ENCODE data around the gene DPP6. TPM values are rescaled to one million over a fixed set of nuclear protein-coding genes. Genes with fewer than 3 reads are reported as not detected.

DPP6 gene
- total and polyA plus RNA-seq, 2 of the 8 experiments (the other 6 are each of a cell fraction or from before 2014, with no cell fraction given): 4.7 to 6.8 TPM

DNA sequence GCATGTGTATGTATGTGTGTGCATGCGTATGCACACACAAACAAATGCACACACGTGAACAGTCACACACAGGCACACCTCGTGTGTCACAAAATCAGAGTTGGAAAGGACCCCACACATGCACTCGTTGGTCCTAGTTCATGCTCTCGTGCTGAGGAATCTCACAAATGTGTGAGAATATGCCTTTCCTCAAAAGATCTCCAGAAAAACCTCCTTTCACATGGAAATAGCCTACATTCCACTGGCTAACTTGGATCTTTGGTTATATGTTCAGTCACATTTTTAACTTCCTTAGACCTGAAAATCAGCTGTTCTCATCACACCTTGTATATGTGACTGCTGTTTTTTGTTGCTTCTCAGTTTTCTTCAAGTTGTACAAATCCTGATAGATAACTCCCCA is 256.7 kb downstream of the DPP6 start:
- TF ChIP-seq RNF2 (IDR thresholded peaks at IDR 0.05; ENCODE audit: borderline replicate concordance, low read depth, low read length, missing control alignments, poor library complexity, severe bottlenecking) (no peak), TEAD4 (IDR thresholded peaks at IDR 0.05; ENCODE audit: low read depth, low read length) (peak; percentile 71; the same call in 1 of the 2 replicates)
- Histone ChIP-seq H3K4me1 (replicated peaks in 1 of 4; ENCODE audit: control insufficient read depth in 3 of 4, insufficient read depth in 4 of 4, low read length in 3 of 4) (peaks cover 4 to 20% (median 10%) of the 10 kb centered on the region in 4 experiments), H3K79me2 (ENCODE audit: control insufficient read depth in 1 of 2, insufficient read depth in 2 of 2, low read length in 2 of 2) (no peaks in the 10 kb centered on the region), H4K8ac (ENCODE audit: extremely low read depth, insufficient read depth, low read length) (no peak overlapping the region), H4K5ac (ENCODE audit: insufficient read length, low read depth, low read length) (no peak overlapping the region), H2BK5ac (ENCODE audit: low read depth, low read length) (0 out of 2 replicates have a peak overlapping the region, but pooled peaks have one; percentile 32), H3K23me2 (ENCODE audit: low read depth, low read length) (peaks cover 5% of the 10 kb centered on the region; the same call in 1 of the 2 replicates), H3K4me3 (ENCODE audit: extremely low read depth in 1 of 4, insufficient read depth in 2 of 4, low read depth in 3 of 4, low read length in 4 of 4) (no peak overlapping the region), H2BK20ac (ENCODE audit: low read length) (no peak overlapping the region), H2AFZ (ENCODE audit: low read length) (no peak overlapping the region), H3K4me2 (ENCODE audit: insufficient read depth in 1 of 2, low read depth in 2 of 2, low read length in 2 of 2) (peak overlapping the region; percentile 42 to 60), H3K23ac (ENCODE audit: insufficient read length) (no peak overlapping the region), H3K36me3 (ENCODE audit: control insufficient read depth in 2 of 4, insufficient read depth in 4 of 4, low read length in 3 of 4) (no peaks in the 10 kb centered on the region), H3K79me1 (ENCODE audit: low read depth, low read length) (no peaks in the 10 kb centered on the region), H3K27ac (ENCODE audit: low read depth, low read length) (no peak overlapping the region), H3K9ac (replicated peaks in 1 of 4; ENCODE audit: extremely low read depth in 1 of 4, low read depth in 3 of 4, low read length in 3 of 4) (peak overlapping the region in 1 of 4 experiments; percentile 6; a peak in 1 of 7 replicates), H3K9me3 (ENCODE audit: insufficient read depth in 2 of 2, low read depth in 1 of 2, low read length in 1 of 2) (no peaks in the 10 kb centered on the region; a peak in 1 of 4 replicates), H2BK120ac (replicated peaks; ENCODE audit: low read depth, low read length) (no peak overlapping the region), H2AK5ac (ENCODE audit: low read depth, low read length) (peak overlapping the region; percentile 71; the same call in 1 of the 2 replicates), H3K4ac (replicated peaks; ENCODE audit: insufficient read length, low read depth, low read length) (no peak overlapping the region), H2BK15ac (ENCODE audit: low read length) (peak overlapping the region; percentile 82; the same call in 1 of the 2 replicates), H3K27me3 (replicated peaks in 1 of 4; ENCODE audit: control insufficient read depth in 3 of 4, extremely low read depth in 1 of 4, insufficient read depth in 3 of 4, low read length in 3 of 4) (peaks cover 0 to 13% (median 7%) of the 10 kb centered on the region in 4 experiments; a peak in 3 of 7 replicates), H4K91ac (replicated peaks; ENCODE audit: insufficient read length, low read length) (no peak overlapping the region), H3K18ac (ENCODE audit: extremely low read depth, low read length) (no peak overlapping the region), H3K14ac (ENCODE audit: insufficient read length) (no peak overlapping the region), H4K20me1 (replicated peaks in 1 of 2; ENCODE audit: control insufficient read depth in 1 of 2, insufficient read depth in 2 of 2, low read length in 2 of 2) (no peaks in the 10 kb centered on the region), H2BK12ac (ENCODE audit: low read depth, low read length) (peak overlapping the region; percentile 91), H3K56ac (replicated peaks; ENCODE audit: insufficient read length, low read depth, low read length) (no peak overlapping the region)
- CTCF ChIA-PET (ENCODE audit: partially characterized antibody): no interaction called here
- WGBS, 2 experiments (ENCODE audit: extremely low coverage in 1 of 2, insufficient coverage in 1 of 2, insufficient read length in 1 of 2, insufficient replicate concordance in 2 of 2, low coverage in 1 of 2, low lambda C conversion rate in 2 of 2, missing lambda C conversion rate in 1 of 2): 51% methylated on average over 5 of the region's 5 CpGs; no CpG with 5 or more reads in 1 of the 2 experiments
- DNase-seq (ENCODE audit: low read depth in 1 of 2, low spot score in 2 of 2): no peak
- POLR2A ChIA-PET (ENCODE audit: partially characterized antibody): no interaction called here
- peak; percentile 86 for FAIRE-seq
